SHP77 (cell line): ENCODE data around the gene ARHGAP15.

Experiments
- DNase-seq, 2 experiments: peaks; one replicate each; lab custom pipeline; 2025; lab: John Stamatoyannopoulos, UW

Gene ARHGAP15

GRCh38 chr2:143768991-143769390 is 639.8 kb downstream of the ARHGAP15 start:
- no peak for DNase-seq

DNA sequence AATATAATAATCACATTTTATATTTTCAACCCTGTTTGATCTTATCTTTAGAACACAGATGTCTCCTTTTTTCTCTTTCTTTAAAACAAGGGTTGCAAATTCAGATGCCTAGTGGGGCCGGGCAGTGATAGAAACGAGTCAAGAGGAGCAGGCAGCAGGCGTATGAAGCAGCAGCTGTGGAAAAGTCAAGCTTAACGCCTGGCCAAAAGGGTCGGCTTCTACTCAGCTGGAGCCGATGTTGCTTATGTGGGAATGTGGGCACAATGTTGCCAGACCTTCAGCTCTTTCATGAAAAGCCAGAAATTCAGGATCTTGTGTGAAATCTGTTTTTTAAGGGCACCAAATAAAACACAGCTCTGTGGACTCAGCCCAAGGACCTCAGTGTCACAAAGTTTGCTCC is 642.7 kb downstream of the ARHGAP15 start:
- no peak for DNase-seq

GRCh38 chr2:143776526-143777297 is 647.5 kb downstream of the ARHGAP15 start:
- DNase-seq = no peak

- no peak for DNase-seq
Observed at GRCh38 chr2:143779021-143779420, 649.8 kb downstream of the ARHGAP15 start.

DNA sequence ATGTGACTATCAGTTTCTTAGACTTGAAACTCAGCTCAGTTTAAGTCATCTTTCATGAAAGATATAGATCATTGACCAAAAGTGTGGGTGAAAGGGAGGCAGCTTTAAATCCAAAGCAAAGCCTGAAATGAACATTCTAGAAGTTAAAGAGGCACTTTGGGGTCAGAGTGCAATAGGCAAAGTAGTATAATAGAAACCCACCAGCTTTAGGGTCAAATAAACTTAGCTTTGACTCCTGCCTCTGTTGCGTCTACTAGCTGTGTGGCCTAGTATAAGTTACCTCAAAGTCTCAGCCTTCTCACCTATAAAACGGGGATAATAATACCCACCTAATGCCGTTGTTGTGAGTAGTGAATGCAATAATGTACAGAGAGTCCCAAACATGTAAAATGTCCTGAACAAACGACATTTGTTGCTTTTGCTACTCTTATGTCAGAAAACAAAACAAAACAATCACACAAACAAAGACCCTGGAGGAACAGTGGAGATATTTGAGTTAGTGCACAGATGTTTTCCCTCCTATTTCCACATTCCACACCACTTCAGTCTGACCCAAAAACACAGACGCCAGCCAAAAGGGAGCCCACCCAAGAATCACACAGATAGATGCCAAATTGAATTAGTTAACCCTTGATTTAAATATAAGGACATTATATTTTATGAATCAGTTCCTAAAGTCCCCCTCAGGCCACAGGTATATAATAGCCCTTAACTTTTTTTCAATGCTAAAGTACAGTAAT is 657.0 kb downstream of the ARHGAP15 start:
- no peak for DNase-seq

- DNase-seq = no peak
Observed at GRCh38 chr2:143787674-143788073, 658.5 kb downstream of the ARHGAP15 start.

DNA sequence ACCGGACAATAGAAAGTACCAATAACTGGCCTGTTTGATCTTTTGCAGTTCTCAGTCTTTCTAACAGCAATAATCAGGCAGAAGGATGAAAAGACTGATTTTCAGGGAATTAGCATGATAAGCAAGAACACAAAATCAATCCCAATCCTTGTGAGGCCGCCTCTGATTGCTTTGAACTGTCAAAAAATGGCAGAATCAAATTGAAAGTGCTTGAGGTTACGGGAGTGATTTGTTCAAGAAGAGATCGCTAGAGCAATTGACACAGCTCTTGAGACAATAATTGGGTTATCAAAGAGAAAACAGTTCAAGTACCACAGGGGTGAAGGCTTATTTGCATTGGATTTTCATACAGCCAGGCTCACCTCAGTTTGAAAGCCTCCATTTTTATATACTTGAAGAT is 663.4 kb downstream of the ARHGAP15 start:
- no peak for DNase-seq

GRCh38 chr2:143793381-143793780 is 664.2 kb downstream of the ARHGAP15 start:
- no peak for DNase-seq

GRCh38 chr2:143796051-143796450 is 666.8 kb downstream of the ARHGAP15 start:
- no peak for DNase-seq

DNA sequence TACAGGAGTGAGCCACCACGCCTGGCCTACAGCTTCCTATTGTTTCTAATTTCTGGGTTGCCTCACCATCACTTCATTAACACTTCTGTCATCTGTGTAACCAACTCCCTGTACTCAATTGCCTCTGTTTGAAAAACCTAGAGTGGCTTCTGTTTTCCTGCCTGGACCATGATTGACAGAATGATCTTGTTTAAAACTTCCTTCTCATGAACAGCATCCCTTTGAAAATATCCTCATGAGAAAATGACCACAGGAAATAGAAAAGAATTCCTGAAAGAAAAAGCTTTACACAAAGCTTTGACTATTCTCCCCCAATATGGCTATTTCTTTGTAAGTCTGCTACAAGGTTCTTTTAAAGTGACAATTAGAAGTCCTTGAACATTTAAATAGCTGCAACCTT is 672.3 kb downstream of the ARHGAP15 start:
- DNase-seq = no peak

- no peak for DNase-seq
Observed at GRCh38 chr2:143802242-143802641, 673.0 kb downstream of the ARHGAP15 start.

- DNase-seq = no peak
Observed at GRCh38 chr2:143802871-143803650, 673.8 kb downstream of the ARHGAP15 start.

- DNase-seq = no peak
Observed at GRCh38 chr2:143803936-143804335, 674.7 kb downstream of the ARHGAP15 start.

DNA sequence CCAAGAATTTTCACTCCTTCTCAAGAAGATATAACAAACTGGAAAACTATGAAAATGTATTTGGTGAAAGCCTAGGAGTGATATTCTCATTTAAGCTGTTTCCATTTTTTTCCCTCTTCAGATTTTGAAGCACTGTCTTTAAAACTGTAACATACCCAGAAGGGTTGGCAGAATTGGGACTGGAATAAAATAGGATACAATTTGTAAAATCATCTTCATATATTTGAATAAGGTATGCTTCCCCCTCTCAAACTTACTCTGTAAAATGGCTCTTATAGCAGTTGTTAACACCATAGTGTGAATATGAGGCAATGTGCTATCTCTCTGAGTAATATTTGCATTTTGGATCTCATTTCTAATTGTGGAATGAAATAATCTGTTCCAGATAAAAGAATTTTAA is 676.4 kb downstream of the ARHGAP15 start:
- no peak for DNase-seq

- DNase-seq = no peak
Observed at GRCh38 chr2:143807192-143807591, 678.0 kb downstream of the ARHGAP15 start.

DNA sequence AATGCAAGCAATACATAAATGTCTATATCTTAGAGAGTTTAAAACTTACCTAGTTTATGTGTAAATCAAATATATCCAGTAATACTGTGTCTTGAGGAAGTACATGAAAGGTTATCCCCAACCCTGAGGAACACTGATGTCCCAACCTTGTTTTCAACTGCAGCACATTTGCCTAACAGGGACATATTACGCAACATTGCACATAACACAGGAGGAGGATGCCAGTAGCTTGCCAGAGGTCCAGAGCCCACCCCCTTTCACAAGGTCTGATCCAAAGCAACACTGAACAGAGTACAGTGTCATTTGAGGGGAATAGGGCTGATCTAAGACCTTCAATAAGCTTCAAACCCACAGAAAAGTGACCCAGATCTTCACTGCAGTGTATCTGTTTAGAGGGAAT is 678.5 kb downstream of the ARHGAP15 start:
- no peak for DNase-seq

- no peak for DNase-seq
Observed at GRCh38 chr2:143808166-143808565, 678.9 kb downstream of the ARHGAP15 start.

GRCh38 chr2:143815082-143815481 is 685.9 kb downstream of the ARHGAP15 start:
- no peak for DNase-seq

GRCh38 chr2:143816916-143817315 is 687.7 kb downstream of the ARHGAP15 start:
- DNase-seq = no peak
